GM23338 (cell line): ENCODE measurements around the gene DOCK1. TPM values are rescaled to one million over a fixed set of nuclear protein-coding genes. Genes with fewer than 3 reads are reported as not detected.

Experiments
- ATAC-seq: fragments of 200-7000 bp; cut with Tn5 transposase; 3 replicates; pipeline ENCODE4 v1.9.1; 2020
- DNase-seq: peaks from one replicate; pipeline ENCODE4 v3.0.0-alpha.2; 2015; ENCODE audit warnings: low spot score
- H2AFZ ChIP-seq: fragments of 200-600 bp; sonication (generic); 2 replicates; pipeline ENCODE4 v1.8.0; 2016; ENCODE audit warnings: antibody characterized with exemption, mild to moderate bottlenecking, moderate library complexity
- H3F3A ChIP-seq: fragments of 200-600 bp; sonication (generic); replicated peaks from 2 replicates; pipeline ENCODE4 v1.8.0; 2017; ENCODE audit warnings: antibody characterized with exemption, mixed run types, low read depth
- H3K27ac ChIP-seq: fragments of 200-600 bp; sonication (generic); 2 replicates; pipeline ENCODE4 v1.6.1; 2016; ENCODE audit warnings: low read depth
- H3K27me3 ChIP-seq: fragments of 200-600 bp; sonication (generic); 2 replicates; pipeline ENCODE4 v1.8.0; 2016; ENCODE audit warnings: mild to moderate bottlenecking, mixed run types, moderate library complexity; ENCODE audit not compliant: insufficient read depth
- H3K36me3 ChIP-seq: fragments of 200-600 bp; sonication (generic); 2 replicates; pipeline ENCODE4 v1.8.0; 2016; ENCODE audit warnings: mild to moderate bottlenecking; ENCODE audit not compliant: insufficient read depth
- H3K4me1 ChIP-seq: fragments of 200-600 bp; sonication (generic); 2 replicates; pipeline ENCODE4 v1.8.0; 2016; ENCODE audit warnings: mild to moderate bottlenecking, moderate library complexity; ENCODE audit not compliant: insufficient read depth
- H3K4me2 ChIP-seq: fragments of 200-600 bp; sonication (generic); 2 replicates; pipeline ENCODE4 v1.7.1; 2017; ENCODE audit warnings: mixed run types
- H3K4me3 ChIP-seq: fragments of 200-600 bp; sonication (generic); 2 replicates; pipeline ENCODE4 v1.6.1; 2016; ENCODE audit warnings: mixed run types
- H3K79me2 ChIP-seq: fragments of 200-600 bp; sonication (generic); replicated peaks from 2 replicates; pipeline ENCODE4 v1.8.0; 2017; ENCODE audit warnings: mild to moderate bottlenecking; ENCODE audit not compliant: insufficient read depth
- H3K9me2 ChIP-seq: fragments of 200-600 bp; sonication (generic); 2 replicates; pipeline ENCODE4 v1.8.0; 2017; ENCODE audit not compliant: insufficient read depth
- H4K20me1 ChIP-seq: fragments of 200-600 bp; sonication (generic); replicated peaks from 2 replicates; pipeline ENCODE4 v1.8.0; 2017; ENCODE audit warnings: mild to moderate bottlenecking; ENCODE audit not compliant: insufficient read depth
- H3K27ac Mint-ChIP-seq: 2 replicates; pipeline ENCODE4 v1.8.0; 2020; ENCODE audit warnings: inconsistent platforms, mild to moderate bottlenecking, moderate library complexity, mixed read lengths
- H3K27me3 Mint-ChIP-seq: 3 replicates; pipeline ENCODE4 v1.8.0; 2022; ENCODE audit warnings: low read depth, mild to moderate bottlenecking, moderate library complexity, mixed read lengths, inconsistent platforms; ENCODE audit not compliant: insufficient read depth, poor library complexity
- H3K36me3 Mint-ChIP-seq: 3 replicates; pipeline ENCODE4 v1.8.0; 2021; ENCODE audit warnings: low read depth, mild to moderate bottlenecking, inconsistent platforms, moderate library complexity, mixed read lengths
- H3K4me1 Mint-ChIP-seq: 3 replicates; pipeline ENCODE4 v1.8.0; 2020; ENCODE audit warnings: mild to moderate bottlenecking, inconsistent platforms, mixed read lengths
- H3K4me3 Mint-ChIP-seq: 3 replicates; pipeline ENCODE4 v1.8.0; 2021; ENCODE audit warnings: moderate library complexity, mild to moderate bottlenecking, inconsistent platforms, mixed read lengths
- H3K9me3 Mint-ChIP-seq: 3 replicates; pipeline ENCODE4 v1.8.0; 2020; ENCODE audit warnings: moderate library complexity, mild to moderate bottlenecking, inconsistent platforms, mixed read lengths
- CREB1 ChIP-seq: fragments of 250-450 bp; sonication (Bioruptor Pico); IDR thresholded peaks from 2 replicates; pipeline ENCODE4 v1.5.0; 2020; ENCODE audit warnings: low read depth, mild to moderate bottlenecking, moderate library complexity
- CTCF ChIP-seq, 2 experiments: fragments of 200-600 bp in 1 of 2; sonication (generic) in 1 of 2; conservative IDR thresholded peaks; 2 replicates each; pipeline versions ENCODE4 v1.5.1 to v1.6.1; 2016 to 2017; ENCODE audit warnings: antibody characterized with exemption in 2 of 2, low read depth in 2 of 2, mild to moderate bottlenecking in 2 of 2, moderate library complexity in 1 of 2
- EZH2phosphoT487 ChIP-seq: fragments of 200-600 bp; sonication (generic); IDR thresholded peaks from one replicate; pipeline ENCODE4 v1.8.1; 2018; ENCODE audit warnings: antibody characterized with exemption; ENCODE audit not compliant: unreplicated experiment
- JUNB ChIP-seq: IDR thresholded peaks from one replicate; pipeline ENCODE4 v1.6.1; 2016; ENCODE audit warnings: antibody characterized with exemption; ENCODE audit not compliant: unreplicated experiment
- POLR2AphosphoS5 ChIP-seq: IDR thresholded peaks from 2 replicates; pipeline ENCODE4 v1.6.1; 2016; ENCODE audit warnings: antibody characterized with exemption, low read depth
- REST ChIP-seq: IDR thresholded peaks from one replicate; pipeline ENCODE4 v1.6.1; 2018; ENCODE audit warnings: antibody characterized with exemption; ENCODE audit not compliant: unreplicated experiment
- STAT1 ChIP-seq: IDR thresholded peaks from one replicate; pipeline ENCODE4 v1.6.1; 2016; ENCODE audit warnings: antibody characterized with exemption; ENCODE audit not compliant: unreplicated experiment
- ZNF114 ChIP-seq: fragments of 250-450 bp; sonication (Bioruptor Pico); IDR thresholded peaks from 2 replicates; pipeline ENCODE4 v1.5.0; 2020; ENCODE audit warnings: mild to moderate bottlenecking, moderate library complexity
- ZNF331 ChIP-seq: fragments of 250-450 bp; sonication (Bioruptor Pico); IDR thresholded peaks from 2 replicates; pipeline ENCODE4 v1.5.0; 2020; ENCODE audit warnings: low read depth, mild to moderate bottlenecking, moderate library complexity
- ZNF462 ChIP-seq: fragments of 250-450 bp; sonication (Bioruptor Pico); IDR thresholded peaks from 2 replicates; pipeline ENCODE4 v1.5.0; 2020; ENCODE audit warnings: mild to moderate bottlenecking, moderate library complexity
- polyA plus RNA-seq: library from polyadenylated mRNA; unstranded; fragments of >200 nt; fragmentation: Nextera tagmentation; extraction: Ambion mirVana; gene quantifications from 2 replicates; pipeline ENCODE4 v1.2.1, GENCODE V29; 2016
- total RNA-seq: library from RNA; depleted of rRNA; stranded (reverse); fragments of >200 nt; shearing (Covaris generic); gene quantifications from 2 replicates; pipeline ENCODE4 v1.2.3, GENCODE V29; 2014

DOCK1 gene
- total and polyA plus RNA-seq, 2 experiments from 2014 or later: 13.2 to 55.3 TPM

- TF ChIP-seq ZNF462 (CRISPR knock-in tag) (no peak), REST (no peak), STAT1 (no peak), CREB1 (no peak), EZH2phosphoT487 (no peak), POLR2AphosphoS5 (no peak)
These were observed 70.0 kb downstream of the DOCK1 start (continued) for GRCh38 chr10:126975221-126975620.

GRCh38 chr10:126977216-126977615, 72.0 kb downstream of the DOCK1 start:
- no peaks in the 10 kb centered on the region for H3K9me3 Mint-ChIP-seq
- H3K9me2 ChIP-seq: no peaks in the 10 kb centered on the region
- peaks cover 4% of the 10 kb centered on the region for H3K27me3 Mint-ChIP-seq
- H3K4me1 ChIP-seq: peaks cover 17% of the 10 kb centered on the region
- H3K4me2 ChIP-seq: no peak overlapping the region
- H3K79me2 ChIP-seq: no peaks in the 10 kb centered on the region
- H4K20me1 ChIP-seq: no peaks in the 10 kb centered on the region; the same call in 1 of the 2 replicates
- no peaks in the 10 kb centered on the region for H3F3A ChIP-seq
- H3K27me3 ChIP-seq: no peaks in the 10 kb centered on the region
- peaks cover 34% of the 10 kb centered on the region for H3K4me1 Mint-ChIP-seq
- ATAC-seq (no peak), DNase-seq (no peak)
- no peak overlapping the region for H3K4me3 Mint-ChIP-seq
- H3K4me3 ChIP-seq: no peak overlapping the region
- H3K27ac ChIP-seq: no peak overlapping the region
- H3K36me3 Mint-ChIP-seq: peaks cover 33% of the 10 kb centered on the region
- peaks cover under 1% of the 10 kb centered on the region; the same call in 1 of the 2 replicates for H3K36me3 ChIP-seq
- no peak overlapping the region for H2AFZ ChIP-seq
- H3K27ac Mint-ChIP-seq: no peak overlapping the region; the same call in 1 of the 2 replicates
- TF ChIP-seq REST (no peak), JUNB (no peak), EZH2phosphoT487 (no peak), CTCF (conservative IDR thresholded peaks at IDR 0.05; ENCODE audit: low read depth in 2 of 2) (no peak), STAT1 (no peak), ZNF331 (CRISPR knock-in tag) (no peak), POLR2AphosphoS5 (no peak), ZNF114 (CRISPR knock-in tag) (no peak)
